Dedifferentiated amniotic fluid mesenchymal stem cell (primary cell): Measurements from ENCODE around the gene ANKS1B.
"Not testable (repeated sequence)": the region's sequence is repeated elsewhere in the genome, so short reads cannot be mapped to it uniquely, and the experiment has no call there.

Source experiments
- DNase-seq: peaks from one replicate; pipeline ENCODE4 v3.0.0-alpha.2; 2016; ENCODE audit errors: extremely low spot score

Gene ANKS1B

GRCh38 chr12:99024191-99024590, 960.5 kb downstream of the ANKS1B start:
- no peak for DNase-seq

- no peak for DNase-seq
These were observed 963.9 kb downstream of the ANKS1B start for GRCh38 chr12:99020871-99021270.

- DNase-seq = no peak
These were observed 964.9 kb downstream of the ANKS1B start for GRCh38 chr12:99019798-99020197.

- no peak for DNase-seq
These were observed 966.8 kb downstream of the ANKS1B start for GRCh38 chr12:99017971-99018370.

GRCh38 chr12:99009654-99010296, 975.0 kb downstream of the ANKS1B start:
- DNase-seq = no peak

GRCh38 chr12:99005601-99006000, 979.1 kb downstream of the ANKS1B start:
- no peak for DNase-seq

- DNase-seq = no peak
These were observed 979.8 kb downstream of the ANKS1B start for GRCh38 chr12:99004799-99005466.

- no peak for DNase-seq
These were observed 982.0 kb downstream of the ANKS1B start for GRCh38 chr12:99002731-99003130.

GRCh38 chr12:99002156-99002555, 982.6 kb downstream of the ANKS1B start:
- DNase-seq = no peak

- DNase-seq = no peak
These were observed 985.2 kb downstream of the ANKS1B start for GRCh38 chr12:98999559-98999958.

- DNase-seq = peak; percentile 36
These were observed 985.9 kb downstream of the ANKS1B start for GRCh38 chr12:98998697-98999299.

- no peak for DNase-seq
These were observed 986.8 kb downstream of the ANKS1B start for GRCh38 chr12:98997899-98998298.

GRCh38 chr12:98990648-98991047, 994.1 kb downstream of the ANKS1B start:
- no peak for DNase-seq

GRCh38 chr12:98985156-98985555, 999.6 kb downstream of the ANKS1B start:
- DNase-seq = no peak

- DNase-seq = no peak
These were observed 1001.1 kb downstream of the ANKS1B start for GRCh38 chr12:98983647-98984046.

GRCh38 chr12:98980508-98980907, 1004.2 kb downstream of the ANKS1B start:
- no peak for DNase-seq

- no peak for DNase-seq
These were observed 1007.5 kb downstream of the ANKS1B start for GRCh38 chr12:98977186-98977585.

- DNase-seq = no peak
These were observed 1009.9 kb downstream of the ANKS1B start for GRCh38 chr12:98974767-98975381.

- DNase-seq = peak; percentile 52
These were observed 1011.3 kb downstream of the ANKS1B start for GRCh38 chr12:98973395-98973794.

- no peak for DNase-seq
These were observed 1013.8 kb downstream of the ANKS1B start for GRCh38 chr12:98970950-98971349.

GRCh38 chr12:98970210-98970609, 1014.5 kb downstream of the ANKS1B start:
- DNase-seq = no peak

- DNase-seq = no peak
These were observed 1015.8 kb downstream of the ANKS1B start for GRCh38 chr12:98968896-98969295.

- DNase-seq = not testable (repeated sequence)
These were observed 1027.6 kb downstream of the ANKS1B start for GRCh38 chr12:98957135-98957534.
